ENCODE results near the gene FTL. TPM values are rescaled to one million over a fixed set of nuclear protein-coding genes. Genes with fewer than 3 reads are reported as not detected.

Gene FTL
- total and polyA plus RNA-seq, 4 donors = 2,528 to 16,395 (median 12,201) TPM

DNA sequence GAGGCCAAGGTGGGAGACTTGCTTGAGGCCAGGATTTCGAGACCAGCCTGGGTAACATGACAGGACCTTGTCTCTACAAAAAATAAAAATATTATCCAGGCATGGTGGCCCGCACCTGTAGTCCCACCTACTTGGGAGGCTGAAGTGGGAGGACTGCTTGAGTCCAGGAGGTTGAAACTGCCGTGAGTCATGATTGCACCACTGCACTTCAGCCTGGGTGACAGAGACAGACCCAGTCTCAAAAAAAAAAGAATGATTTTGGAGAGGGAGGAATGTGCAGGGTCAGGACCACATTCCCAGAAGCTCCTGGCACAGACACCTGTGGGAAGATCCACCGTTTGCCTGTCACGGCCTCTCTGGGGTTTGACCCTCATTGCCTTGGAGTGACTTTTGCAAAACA lies 19.7 kb upstream of the FTL start:
- TF ChIP-seq HNF4G (IDR thresholded peaks at IDR 0.05) (no peak), TAF1 (conservative IDR thresholded peaks at IDR 0.05) (no peak), EGR1 (IDR thresholded peaks at IDR 0.05; ENCODE audit: low read depth in 2 of 2) (no peak), SP1 (IDR thresholded peaks at IDR 0.05) (no peak), RXRA (IDR thresholded peaks at IDR 0.05) (no peak)
- TF ChIP-seq, protein P1, sequence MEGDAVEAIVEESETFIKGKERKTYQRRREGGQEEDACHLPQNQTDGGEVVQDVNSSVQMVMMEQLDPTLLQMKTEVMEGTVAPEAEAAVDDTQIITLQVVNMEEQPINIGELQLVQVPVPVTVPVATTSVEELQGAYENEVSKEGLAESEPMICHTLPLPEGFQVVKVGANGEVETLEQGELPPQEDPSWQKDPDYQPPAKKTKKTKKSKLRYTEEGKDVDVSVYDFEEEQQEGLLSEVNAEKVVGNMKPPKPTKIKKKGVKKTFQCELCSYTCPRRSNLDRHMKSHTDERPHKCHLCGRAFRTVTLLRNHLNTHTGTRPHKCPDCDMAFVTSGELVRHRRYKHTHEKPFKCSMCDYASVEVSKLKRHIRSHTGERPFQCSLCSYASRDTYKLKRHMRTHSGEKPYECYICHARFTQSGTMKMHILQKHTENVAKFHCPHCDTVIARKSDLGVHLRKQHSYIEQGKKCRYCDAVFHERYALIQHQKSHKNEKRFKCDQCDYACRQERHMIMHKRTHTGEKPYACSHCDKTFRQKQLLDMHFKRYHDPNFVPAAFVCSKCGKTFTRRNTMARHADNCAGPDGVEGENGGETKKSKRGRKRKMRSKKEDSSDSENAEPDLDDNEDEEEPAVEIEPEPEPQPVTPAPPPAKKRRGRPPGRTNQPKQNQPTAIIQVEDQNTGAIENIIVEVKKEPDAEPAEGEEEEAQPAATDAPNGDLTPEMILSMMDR (IDR thresholded peaks at IDR 0.05; ENCODE audit: low read depth, low read length, missing input control) = no peak
- Histone ChIP-seq H3K4me3 (ENCODE audit: low read depth in 1 of 3, low read length in 3 of 3) (no peak overlapping the region), H3K9me3 (ENCODE audit: control insufficient read depth in 4 of 4, low read length in 3 of 4) (no peaks in the 10 kb centered on the region), H3K9ac (ENCODE audit: low read depth in 1 of 2, low read length in 2 of 2) (no peak overlapping the region), H3K27me3 (ENCODE audit: control insufficient read depth in 4 of 4, insufficient read depth in 4 of 4, low read length in 3 of 4) (no peaks in the 10 kb centered on the region), H3K4me1 (ENCODE audit: control insufficient read depth in 4 of 4, insufficient read depth in 4 of 4, low read length in 3 of 4) (no peaks in the 10 kb centered on the region), H3K36me3 (ENCODE audit: control insufficient read depth in 4 of 4, insufficient read depth in 3 of 4, low read depth in 1 of 4, low read length in 3 of 4) (no peaks in the 10 kb centered on the region), H3K27ac (ENCODE audit: low read depth in 1 of 2, low read length in 2 of 2) (no peak overlapping the region)
- 90% methylated on average over 5 of the region's 5 CpGs for WGBS
- no peak for DNase-seq (ENCODE audit: low spot score)

DNA sequence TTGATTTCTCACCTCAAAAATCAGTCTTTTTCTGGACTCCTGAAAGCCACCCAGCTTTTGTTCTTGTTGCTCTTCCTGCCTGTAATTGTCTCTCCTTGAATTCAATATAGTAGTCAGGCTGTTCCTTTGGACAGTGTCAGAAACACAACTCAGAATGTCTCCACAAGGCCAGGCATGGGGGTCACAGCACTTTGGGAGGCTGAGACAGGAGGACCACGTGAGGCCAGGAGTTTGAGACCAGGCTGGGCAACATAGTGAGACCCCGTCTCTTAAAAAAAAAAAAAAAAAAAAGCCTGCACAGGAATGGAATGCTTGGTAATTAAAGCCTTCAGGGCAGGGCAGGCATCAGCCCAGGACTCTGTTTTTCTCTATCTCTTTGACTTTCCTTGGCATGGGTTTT lies 19.3 kb upstream of the FTL start:
- H3K27me3 ChIP-seq (ENCODE audit: control insufficient read depth in 4 of 4, insufficient read depth in 4 of 4, low read length in 3 of 4) = no peaks in the 10 kb centered on the region
- H3K9me3 ChIP-seq (ENCODE audit: control insufficient read depth in 4 of 4, low read length in 3 of 4) = no peaks in the 10 kb centered on the region
- WGBS = 93% methylated on average over 2 of the region's 2 CpGs
- no peaks in the 10 kb centered on the region for H3K4me1 ChIP-seq (ENCODE audit: control insufficient read depth in 4 of 4, insufficient read depth in 4 of 4, low read length in 3 of 4)
- no peak overlapping the region for H3K9ac ChIP-seq (ENCODE audit: low read depth in 1 of 2, low read length in 2 of 2)
- H3K36me3 ChIP-seq (ENCODE audit: control insufficient read depth in 4 of 4, insufficient read depth in 3 of 4, low read depth in 1 of 4, low read length in 3 of 4) = no peaks in the 10 kb centered on the region
- H3K4me3 ChIP-seq (ENCODE audit: low read depth in 1 of 3, low read length in 3 of 3) = no peak overlapping the region
- H3K27ac ChIP-seq (ENCODE audit: low read depth in 1 of 2, low read length in 2 of 2) = no peak overlapping the region
- DNase-seq (ENCODE audit: low spot score) = no peak
- no peak for TF ChIP-seq FOXA1 (IDR thresholded peaks at IDR 0.05)
- TF ChIP-seq HNF4G (IDR thresholded peaks at IDR 0.05) = no peak

- H3K9me3 ChIP-seq (ENCODE audit: control insufficient read depth in 4 of 4, low read length in 3 of 4) = no peaks in the 10 kb centered on the region
- DNase-seq (ENCODE audit: low spot score) = no peak
- WGBS = 87% methylated on average over 9 of the region's 9 CpGs
- TF ChIP-seq RXRA (IDR thresholded peaks at IDR 0.05) = no peak
- TF ChIP-seq EGR1 (IDR thresholded peaks at IDR 0.05; ENCODE audit: low read depth in 2 of 2) = no peak
- no peaks in the 10 kb centered on the region for H3K4me1 ChIP-seq (ENCODE audit: control insufficient read depth in 4 of 4, insufficient read depth in 4 of 4, low read length in 3 of 4)
- no peak overlapping the region for H3K9ac ChIP-seq (ENCODE audit: low read depth in 1 of 2, low read length in 2 of 2)
- no peaks in the 10 kb centered on the region for H3K27me3 ChIP-seq (ENCODE audit: control insufficient read depth in 4 of 4, insufficient read depth in 4 of 4, low read length in 3 of 4)
- H3K36me3 ChIP-seq (ENCODE audit: control insufficient read depth in 4 of 4, insufficient read depth in 3 of 4, low read depth in 1 of 4, low read length in 3 of 4) = no peaks in the 10 kb centered on the region
- no peak overlapping the region for H3K27ac ChIP-seq (ENCODE audit: low read depth in 1 of 2, low read length in 2 of 2)
- H3K4me3 ChIP-seq (ENCODE audit: low read depth in 1 of 3, low read length in 3 of 3) = no peak overlapping the region
Observed at GRCh38 chr19:48946463-48947257, 18.4 kb upstream of the FTL start.

GRCh38 chr19:48947258-48947542 lies 17.9 kb upstream of the FTL start:
- Histone ChIP-seq H3K4me3 (ENCODE audit: low read depth in 1 of 3, low read length in 3 of 3) (no peak overlapping the region), H3K36me3 (ENCODE audit: control insufficient read depth in 4 of 4, insufficient read depth in 3 of 4, low read depth in 1 of 4, low read length in 3 of 4) (no peaks in the 10 kb centered on the region), H3K4me1 (ENCODE audit: control insufficient read depth in 4 of 4, insufficient read depth in 4 of 4, low read length in 3 of 4) (no peaks in the 10 kb centered on the region), H3K27me3 (ENCODE audit: control insufficient read depth in 4 of 4, insufficient read depth in 4 of 4, low read length in 3 of 4) (no peaks in the 10 kb centered on the region), H3K9me3 (ENCODE audit: control insufficient read depth in 4 of 4, low read length in 3 of 4) (no peaks in the 10 kb centered on the region), H3K9ac (ENCODE audit: low read depth in 1 of 2, low read length in 2 of 2) (no peak overlapping the region), H3K27ac (ENCODE audit: low read depth in 1 of 2, low read length in 2 of 2) (no peak overlapping the region)
- 97% methylated on average over 3 of the region's 3 CpGs for WGBS
- DNase-seq (ENCODE audit: low spot score) = no peak
- no peak for TF ChIP-seq SP1 (IDR thresholded peaks at IDR 0.05)
- TF ChIP-seq, protein P2, sequence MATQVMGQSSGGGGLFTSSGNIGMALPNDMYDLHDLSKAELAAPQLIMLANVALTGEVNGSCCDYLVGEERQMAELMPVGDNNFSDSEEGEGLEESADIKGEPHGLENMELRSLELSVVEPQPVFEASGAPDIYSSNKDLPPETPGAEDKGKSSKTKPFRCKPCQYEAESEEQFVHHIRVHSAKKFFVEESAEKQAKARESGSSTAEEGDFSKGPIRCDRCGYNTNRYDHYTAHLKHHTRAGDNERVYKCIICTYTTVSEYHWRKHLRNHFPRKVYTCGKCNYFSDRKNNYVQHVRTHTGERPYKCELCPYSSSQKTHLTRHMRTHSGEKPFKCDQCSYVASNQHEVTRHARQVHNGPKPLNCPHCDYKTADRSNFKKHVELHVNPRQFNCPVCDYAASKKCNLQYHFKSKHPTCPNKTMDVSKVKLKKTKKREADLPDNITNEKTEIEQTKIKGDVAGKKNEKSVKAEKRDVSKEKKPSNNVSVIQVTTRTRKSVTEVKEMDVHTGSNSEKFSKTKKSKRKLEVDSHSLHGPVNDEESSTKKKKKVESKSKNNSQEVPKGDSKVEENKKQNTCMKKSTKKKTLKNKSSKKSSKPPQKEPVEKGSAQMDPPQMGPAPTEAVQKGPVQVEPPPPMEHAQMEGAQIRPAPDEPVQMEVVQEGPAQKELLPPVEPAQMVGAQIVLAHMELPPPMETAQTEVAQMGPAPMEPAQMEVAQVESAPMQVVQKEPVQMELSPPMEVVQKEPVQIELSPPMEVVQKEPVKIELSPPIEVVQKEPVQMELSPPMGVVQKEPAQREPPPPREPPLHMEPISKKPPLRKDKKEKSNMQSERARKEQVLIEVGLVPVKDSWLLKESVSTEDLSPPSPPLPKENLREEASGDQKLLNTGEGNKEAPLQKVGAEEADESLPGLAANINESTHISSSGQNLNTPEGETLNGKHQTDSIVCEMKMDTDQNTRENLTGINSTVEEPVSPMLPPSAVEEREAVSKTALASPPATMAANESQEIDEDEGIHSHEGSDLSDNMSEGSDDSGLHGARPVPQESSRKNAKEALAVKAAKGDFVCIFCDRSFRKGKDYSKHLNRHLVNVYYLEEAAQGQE (IDR thresholded peaks at IDR 0.05) = no peak
- TF ChIP-seq HNF4G (IDR thresholded peaks at IDR 0.05) = no peak
- no peak for TF ChIP-seq YY1 (IDR thresholded peaks at IDR 0.05)
- no peak for TF ChIP-seq HNF4A (conservative IDR thresholded peaks at IDR 0.05)
- TF ChIP-seq NR2F2 (IDR thresholded peaks at IDR 0.05) = no peak
- TF ChIP-seq FOXA2 (IDR thresholded peaks at IDR 0.05) = no peak
- no peak for TF ChIP-seq TAF1 (conservative IDR thresholded peaks at IDR 0.05)
- TF ChIP-seq EGR1 (IDR thresholded peaks at IDR 0.05; ENCODE audit: low read depth in 2 of 2) = no peak
- TF ChIP-seq GABPA (IDR thresholded peaks at IDR 0.05 in 1 of 2, conservative IDR thresholded peaks at IDR 0.05 in 1 of 2) = no peak
- TF ChIP-seq, protein P1 (IDR thresholded peaks at IDR 0.05; ENCODE audit: low read depth, low read length, missing input control) = no peak
